Loucy (cell line): Measurements from ENCODE around the gene RBM19.

ENCODE experiments used
- H2AFZ ChIP-seq: fragments of 200-600 bp; sonication (generic); 2 replicates; pipeline ENCODE4 v1.6.0; 2016; ENCODE audit warnings: antibody characterized with exemption, mild to moderate bottlenecking, low read length, moderate library complexity
- H3F3A ChIP-seq: fragments of 200-600 bp; 2 replicates; pipeline ENCODE4 v1.6.0; 2016; ENCODE audit warnings: antibody characterized with exemption, low read depth, mild to moderate bottlenecking
- H3K27me3 ChIP-seq: fragments of 200-600 bp; sonication (generic); 2 replicates; pipeline ENCODE4 v1.6.1; 2014; ENCODE audit warnings: low read length, mild to moderate bottlenecking; ENCODE audit not compliant: insufficient read depth, poor library complexity, severe bottlenecking
- H3K36me3 ChIP-seq: fragments of 200-600 bp; sonication (generic); 2 replicates; pipeline ENCODE4 v1.6.1; 2016; ENCODE audit warnings: low read length; ENCODE audit not compliant: insufficient read depth
- H3K4me1 ChIP-seq: fragments of 200-600 bp; sonication (generic); 2 replicates; pipeline ENCODE4 v1.5.1; 2014; ENCODE audit warnings: low read length, mild to moderate bottlenecking; ENCODE audit not compliant: insufficient read depth, poor library complexity, severe bottlenecking
- H3K4me2 ChIP-seq: fragments of 200-600 bp; sonication (generic); 2 replicates; pipeline ENCODE4 v1.6.0; 2014; ENCODE audit warnings: antibody characterized with exemption, low read length, low read depth, mild to moderate bottlenecking; ENCODE audit not compliant: poor library complexity, severe bottlenecking
- H3K4me3 ChIP-seq: fragments of 200-600 bp; sonication (generic); 2 replicates; pipeline ENCODE4 v1.5.1; 2014; ENCODE audit warnings: low read length, mild to moderate bottlenecking, mixed read lengths; ENCODE audit not compliant: poor library complexity, severe bottlenecking
- H3K79me2 ChIP-seq: fragments of 200-600 bp; sonication (generic); 2 replicates; pipeline ENCODE4 v1.6.1; 2014; ENCODE audit warnings: low read length; ENCODE audit not compliant: insufficient read depth
- H3K9ac ChIP-seq: fragments of 200-600 bp; sonication (generic); 2 replicates; pipeline ENCODE4 v1.6.0; 2014; ENCODE audit warnings: mild to moderate bottlenecking, low read depth, low read length, moderate library complexity; ENCODE audit not compliant: poor library complexity, severe bottlenecking
- H3K9me2 ChIP-seq: fragments of 200-600 bp; sonication (generic); replicated peaks from 2 replicates; pipeline ENCODE4 v1.6.1; 2016; ENCODE audit warnings: low read depth, low read length, mixed read lengths
- H3K9me3 ChIP-seq: fragments of 200-600 bp; sonication (generic); 2 replicates; pipeline ENCODE4 v1.6.1; 2014; ENCODE audit warnings: mild to moderate bottlenecking, antibody characterized with exemption, low read length, low read depth; ENCODE audit not compliant: insufficient read depth
- H4K20me1 ChIP-seq: fragments of 200-600 bp; sonication (generic); 2 replicates; pipeline ENCODE4 v1.6.0; 2014; ENCODE audit warnings: antibody characterized with exemption, low read length, mild to moderate bottlenecking; ENCODE audit not compliant: insufficient read depth, poor library complexity, severe bottlenecking
- CTCF ChIP-seq: fragments of 200-600 bp; sonication (generic); conservative IDR thresholded peaks from 2 replicates; pipeline ENCODE4 v1.5.1; 2014; ENCODE audit warnings: mild to moderate bottlenecking, antibody characterized with exemption, low read length
- EZH2phosphoT487 ChIP-seq: fragments of 200-600 bp; IDR thresholded peaks from 2 replicates; pipeline ENCODE4 v1.6.1; 2018; ENCODE audit warnings: antibody characterized with exemption, mild to moderate bottlenecking, moderate library complexity, borderline replicate concordance

Gene RBM19

GRCh38 chr12:113990250-113991223 lies 24.4 kb upstream of the RBM19 start:
- Histone ChIP-seq H3K9me3 (no peaks in the 10 kb centered on the region), H3K9ac (no peak overlapping the region), H3K4me1 (no peaks in the 10 kb centered on the region), H3F3A (no peaks in the 10 kb centered on the region), H2AFZ (no peak overlapping the region), H3K36me3 (no peaks in the 10 kb centered on the region), H4K20me1 (no peaks in the 10 kb centered on the region), H3K4me3 (no peak overlapping the region), H3K79me2 (no peaks in the 10 kb centered on the region), H3K27me3 (no peaks in the 10 kb centered on the region), H3K4me2 (no peak overlapping the region), H3K9me2 (no peaks in the 10 kb centered on the region)
- TF ChIP-seq CTCF (no peak), EZH2phosphoT487 (no peak)

- no peak for TF ChIP-seq EZH2phosphoT487
- no peak for TF ChIP-seq CTCF
- no peaks in the 10 kb centered on the region for H3K9me2 ChIP-seq
- no peaks in the 10 kb centered on the region for H3K36me3 ChIP-seq
- H3K79me2 ChIP-seq, result no peaks in the 10 kb centered on the region
- no peaks in the 10 kb centered on the region for H3K9me3 ChIP-seq
- H3K9ac ChIP-seq, result no peak overlapping the region
- H4K20me1 ChIP-seq, result no peaks in the 10 kb centered on the region
- H3F3A ChIP-seq, result no peaks in the 10 kb centered on the region
- no peak overlapping the region for H3K4me2 ChIP-seq
- no peak overlapping the region for H3K4me3 ChIP-seq
- H2AFZ ChIP-seq, result no peak overlapping the region
- no peaks in the 10 kb centered on the region for H3K4me1 ChIP-seq
- no peaks in the 10 kb centered on the region for H3K27me3 ChIP-seq
These were observed 22.9 kb upstream of the RBM19 start for GRCh38 chr12:113988976-113989375.

- no peak overlapping the region for H3K4me2 ChIP-seq
- H2AFZ ChIP-seq, result no peak overlapping the region
- no peaks in the 10 kb centered on the region for H3K79me2 ChIP-seq
- no peaks in the 10 kb centered on the region for H4K20me1 ChIP-seq
- no peaks in the 10 kb centered on the region for H3K9me3 ChIP-seq
- TF ChIP-seq EZH2phosphoT487 (no peak), CTCF (no peak)
- no peaks in the 10 kb centered on the region for H3K4me1 ChIP-seq
- no peaks in the 10 kb centered on the region for H3F3A ChIP-seq
- H3K27me3 ChIP-seq, result no peaks in the 10 kb centered on the region
- no peak overlapping the region for H3K4me3 ChIP-seq
- no peak overlapping the region for H3K9ac ChIP-seq
- no peaks in the 10 kb centered on the region for H3K9me2 ChIP-seq
- H3K36me3 ChIP-seq, result no peaks in the 10 kb centered on the region
These were observed 21.9 kb upstream of the RBM19 start for GRCh38 chr12:113988064-113988451.
